ENCODE data around the gene ST7. TPM values are rescaled to one million over a fixed set of nuclear protein-coding genes. Genes with fewer than 3 reads are reported as not detected.

Gene ST7
- total and polyA plus RNA-seq, 2 experiments from 2014 or later, result 31.2 to 38.5 TPM

- no peak for DNase-seq (ENCODE audit: low spot score)
- Histone ChIP-seq H3K9me3 (ENCODE audit: low read depth) (no peaks in the 10 kb centered on the region), H2AFZ (no peak overlapping the region), H3K27ac (no peak overlapping the region), H3K36me3 (replicated peaks; ENCODE audit: insufficient read depth, low read depth) (no peaks in the 10 kb centered on the region), H3K4me1 (ENCODE audit: insufficient read depth) (no peaks in the 10 kb centered on the region), H3K79me2 (peaks cover 16% of the 10 kb centered on the region), H3K9me2 (replicated peaks; ENCODE audit: insufficient read depth) (no peaks in the 10 kb centered on the region), H3K4me3 (no peak overlapping the region), H3K4me2 (no peak overlapping the region), H4K20me1 (ENCODE audit: insufficient read depth, poor library complexity, severe bottlenecking) (peaks cover 3% of the 10 kb centered on the region), H3K27me3 (no peaks in the 10 kb centered on the region)
- 100% methylated on average over 2 of the region's 2 CpGs for WGBS (ENCODE audit: low lambda C conversion rate, missing lambda C conversion rate)
- TF ChIP-seq EZH2 (IDR thresholded peaks at IDR 0.05; ENCODE audit: borderline replicate concordance) (no peak), CTCF (IDR thresholded peaks at IDR 0.05; ENCODE audit: poor library complexity) (no peak)
Measured at GRCh38 chr7:117075934-117076333, 122.6 kb downstream of the ST7 start.

- Histone ChIP-seq H3K4me3 (no peak overlapping the region), H3K4me2 (no peak overlapping the region), H3K9me2 (replicated peaks; ENCODE audit: insufficient read depth) (no peaks in the 10 kb centered on the region), H4K20me1 (ENCODE audit: insufficient read depth, poor library complexity, severe bottlenecking) (peaks cover 3% of the 10 kb centered on the region), H3K27me3 (no peaks in the 10 kb centered on the region), H2AFZ (no peak overlapping the region), H3K79me2 (peaks cover 21% of the 10 kb centered on the region), H3K9me3 (ENCODE audit: low read depth) (no peaks in the 10 kb centered on the region), H3K27ac (no peak overlapping the region), H3K4me1 (ENCODE audit: insufficient read depth) (no peaks in the 10 kb centered on the region), H3K36me3 (replicated peaks; ENCODE audit: insufficient read depth, low read depth) (no peaks in the 10 kb centered on the region)
- 84% methylated on average over 7 of the region's 7 CpGs for WGBS (ENCODE audit: low lambda C conversion rate, missing lambda C conversion rate)
- no peak for DNase-seq (ENCODE audit: low spot score)
- TF ChIP-seq CTCF (IDR thresholded peaks at IDR 0.05; ENCODE audit: poor library complexity), result no peak
- TF ChIP-seq EZH2 (IDR thresholded peaks at IDR 0.05; ENCODE audit: borderline replicate concordance), result no peak
- TF ChIP-seq EZH2phosphoT487 (IDR thresholded peaks at IDR 0.05; ENCODE audit: low read depth, severe bottlenecking, unreplicated experiment), result no peak
Measured at GRCh38 chr7:117076426-117076943, 123.2 kb downstream of the ST7 start.

- Histone ChIP-seq H2AFZ (no peak overlapping the region), H3K79me2 (peaks cover 25% of the 10 kb centered on the region), H3K27me3 (no peaks in the 10 kb centered on the region), H3K9me2 (replicated peaks; ENCODE audit: insufficient read depth) (no peaks in the 10 kb centered on the region), H3K9me3 (ENCODE audit: low read depth) (no peaks in the 10 kb centered on the region), H3K4me2 (no peak overlapping the region), H3K36me3 (replicated peaks; ENCODE audit: insufficient read depth, low read depth) (no peaks in the 10 kb centered on the region), H3K4me3 (no peak overlapping the region), H4K20me1 (ENCODE audit: insufficient read depth, poor library complexity, severe bottlenecking) (peaks cover 3% of the 10 kb centered on the region), H3K27ac (no peak overlapping the region), H3K4me1 (ENCODE audit: insufficient read depth) (peaks cover 5% of the 10 kb centered on the region)
- no peak for DNase-seq (ENCODE audit: low spot score)
- TF ChIP-seq EZH2 (IDR thresholded peaks at IDR 0.05; ENCODE audit: borderline replicate concordance), result no peak
- no peak for TF ChIP-seq CTCF (IDR thresholded peaks at IDR 0.05; ENCODE audit: poor library complexity)
- no peak for TF ChIP-seq EZH2phosphoT487 (IDR thresholded peaks at IDR 0.05; ENCODE audit: low read depth, severe bottlenecking, unreplicated experiment)
Measured at GRCh38 chr7:117077658-117078057, 124.4 kb downstream of the ST7 start.

- TF ChIP-seq CTCF (IDR thresholded peaks at IDR 0.05; ENCODE audit: poor library complexity) (no peak), EZH2phosphoT487 (IDR thresholded peaks at IDR 0.05; ENCODE audit: low read depth, severe bottlenecking, unreplicated experiment) (no peak), EZH2 (IDR thresholded peaks at IDR 0.05; ENCODE audit: borderline replicate concordance) (no peak)
- peaks cover 13% of the 10 kb centered on the region for H3K4me1 ChIP-seq (ENCODE audit: insufficient read depth)
- WGBS (ENCODE audit: low lambda C conversion rate, missing lambda C conversion rate), result 33% methylated on average over 2 of the region's 2 CpGs
- no peak overlapping the region for H3K4me3 ChIP-seq
- no peak overlapping the region for H2AFZ ChIP-seq
- H3K4me2 ChIP-seq, result peak overlapping the region; percentile 35
- peaks cover 38% of the 10 kb centered on the region for H3K79me2 ChIP-seq
- no peaks in the 10 kb centered on the region for H3K36me3 ChIP-seq (replicated peaks; ENCODE audit: insufficient read depth, low read depth)
- no peak for DNase-seq (ENCODE audit: low spot score)
- H3K27ac ChIP-seq, result no peak overlapping the region
- H4K20me1 ChIP-seq (ENCODE audit: insufficient read depth, poor library complexity, severe bottlenecking), result no peaks in the 10 kb centered on the region
- no peaks in the 10 kb centered on the region for H3K27me3 ChIP-seq
- H3K9me2 ChIP-seq (replicated peaks; ENCODE audit: insufficient read depth), result no peaks in the 10 kb centered on the region
- no peaks in the 10 kb centered on the region for H3K9me3 ChIP-seq (ENCODE audit: low read depth)
Measured at GRCh38 chr7:117082647-117083046, 129.3 kb downstream of the ST7 start.

All from hepatocyte (in vitro differentiated cells).